SK-N-SH (cell line): ENCODE results near the gene USP46. TPM values are rescaled to one million over a fixed set of nuclear protein-coding genes. Genes with fewer than 3 reads are reported as not detected.

Experiments used
- CTCF ChIA-PET: fragments of 300-600, 350-600 bp; formaldehyde crosslinking; extraction: SDS; loops from one replicate; lab custom pipeline; 2021; lab: Yijun Ruan, JAX
- POLR2A ChIA-PET: fragments of 350-600 bp; sonication (Branson Sonifier 250); formaldehyde crosslinking; extraction: SDS; loops from one replicate; lab custom pipeline; 2020; ENCODE audit warnings: antibody characterized with exemption, inconsistent platforms; lab: Yijun Ruan, JAX
- DNase-seq: peaks from one replicate; pipeline ENCODE4 v3.0.0; 2012
- H2AFZ ChIP-seq: fragments of 200-600 bp; sonication (generic); 2 replicates; pipeline ENCODE4 v1.8.1; 2016; ENCODE audit warnings: antibody characterized with exemption, mild to moderate bottlenecking, low read depth
- H3F3A ChIP-seq: fragments of 200-600 bp; sonication (generic); replicated peaks from 2 replicates; pipeline ENCODE3; 2016; ENCODE audit warnings: antibody characterized with exemption, mild to moderate bottlenecking; ENCODE audit not compliant: insufficient read depth
- H3K27ac ChIP-seq, 2 experiments: fragments of 200-500 bp in 1 of 2; fragments of 200-600 bp in 1 of 2; sonication (Bioruptor generic) in 1 of 2; sonication (generic), shearing (Covaris generic) in 1 of 2; 2 replicates each; pipeline versions ENCODE4 v1.5.1 to v1.6.1; 2014 to 2016; ENCODE audit warnings: low read depth in 2 of 2, inconsistent platforms in 1 of 2, low read length in 1 of 2, mild to moderate bottlenecking in 1 of 2, mixed read lengths in 1 of 2
- H3K27me3 ChIP-seq: fragments of 200-600 bp; sonication (generic), shearing (Covaris generic); 2 replicates; pipeline ENCODE4 v1.6.1; 2016; ENCODE audit warnings: mixed run types; ENCODE audit not compliant: insufficient read depth
- H3K36me3 ChIP-seq, 2 experiments: fragments of 200-500 bp in 1 of 2; fragments of 200-600 bp in 1 of 2; sonication (Bioruptor generic) in 1 of 2; sonication (generic) in 1 of 2; replicated peaks in 1 of 2; 2 replicates each; pipeline versions ENCODE3 to v1.5.1; 2014 to 2016; ENCODE audit warnings: low read length in 1 of 2, mild to moderate bottlenecking in 1 of 2; ENCODE audit not compliant: insufficient read depth in 2 of 2, control insufficient read depth in 1 of 2
- H3K4me1 ChIP-seq, 2 experiments: fragments of 200-500 bp in 1 of 2; fragments of 200-600 bp in 1 of 2; sonication (Bioruptor generic) in 1 of 2; sonication (generic), shearing (Covaris generic) in 1 of 2; 2 replicates each; pipeline versions ENCODE4 v1.5.1 to v1.6.1; 2014 to 2016; ENCODE audit warnings: low read depth in 1 of 2, low read length in 1 of 2, mixed run types in 1 of 2; ENCODE audit not compliant: insufficient read depth in 2 of 2, control insufficient read depth in 1 of 2
- H3K4me2 ChIP-seq: fragments of 200-600 bp; sonication (generic), shearing (Covaris generic); 2 replicates; pipeline ENCODE4 v1.6.1; 2017; ENCODE audit warnings: mixed run types
- H3K4me3 ChIP-seq, 2 experiments: fragments of 200-500 bp in 1 of 2; fragments of 200-600 bp in 1 of 2; sonication (Bioruptor generic) in 1 of 2; sonication (generic), shearing (Covaris generic) in 1 of 2; 2 replicates each; pipeline versions ENCODE4 v1.5.1 to v1.8.1; 2014 to 2016; ENCODE audit warnings: low read depth in 2 of 2, inconsistent platforms in 1 of 2, low read length in 1 of 2, mild to moderate bottlenecking in 1 of 2, mixed read lengths in 1 of 2, moderate library complexity in 1 of 2
- H3K79me2 ChIP-seq: fragments of 200-600 bp; sonication (generic); 2 replicates; pipeline ENCODE4 v1.8.1; 2017; ENCODE audit warnings: mild to moderate bottlenecking; ENCODE audit not compliant: insufficient read depth
- H3K9ac ChIP-seq: fragments of 200-600 bp; sonication (generic); 2 replicates; pipeline ENCODE4 v1.6.1; 2017; ENCODE audit warnings: mixed run types
- H3K9me2 ChIP-seq: fragments of 200-600 bp; sonication (generic); 2 replicates; pipeline ENCODE4 v1.6.1; 2017; ENCODE audit warnings: mixed run types
- H3K9me3 ChIP-seq: fragments of 200-600 bp; sonication (generic); 2 replicates; pipeline ENCODE4 v1.6.1; 2017; ENCODE audit warnings: mixed run types, mild to moderate bottlenecking, moderate library complexity
- H4K20me1 ChIP-seq: fragments of 200-600 bp; sonication (generic); 2 replicates; pipeline ENCODE4 v1.6.1; 2017; ENCODE audit warnings: mild to moderate bottlenecking, mixed run types; ENCODE audit not compliant: insufficient read depth
- ELF1 ChIP-seq: IDR thresholded peaks from 2 replicates; pipeline ENCODE4 v1.4.0; 2012
- GABPA ChIP-seq: IDR thresholded peaks from 2 replicates; pipeline ENCODE4 v1.4.0; 2012; ENCODE audit warnings: low read depth, mild to moderate bottlenecking
- MEF2A ChIP-seq: IDR thresholded peaks from 2 replicates; pipeline ENCODE4 v1.4.0; 2012; ENCODE audit warnings: low read depth, borderline replicate concordance
- NFIC ChIP-seq: IDR thresholded peaks from 2 replicates; pipeline ENCODE4 v1.4.0; 2012; ENCODE audit warnings: borderline replicate concordance
- NRF1 ChIP-seq: IDR thresholded peaks from 2 replicates; pipeline ENCODE4 v1.6.1; 2012; ENCODE audit warnings: low read depth, mild to moderate bottlenecking, low read length
- POLR2AphosphoS5 ChIP-seq: IDR thresholded peaks from 2 replicates; pipeline ENCODE4 v1.6.1; 2012; ENCODE audit warnings: low read depth, low read length
- RFX5 ChIP-seq: IDR thresholded peaks from 2 replicates; pipeline ENCODE4 v1.6.1; 2012; ENCODE audit warnings: mild to moderate bottlenecking, improper control_type of control experiment, low read length
- SIN3A ChIP-seq: IDR thresholded peaks from 2 replicates; pipeline ENCODE4 v1.6.1; 2012; ENCODE audit warnings: low read depth, mild to moderate bottlenecking, low read length, moderate library complexity, borderline replicate concordance
- SMC3 ChIP-seq: IDR thresholded peaks from 2 replicates; pipeline ENCODE4 v1.6.1; 2012; ENCODE audit warnings: low read depth, low read length, improper control_type of control experiment
- TCF12 ChIP-seq: IDR thresholded peaks from 2 replicates; pipeline ENCODE4 v1.4.0; 2012
- TEAD4 ChIP-seq: IDR thresholded peaks from 2 replicates; pipeline ENCODE4 v1.4.0; 2012; ENCODE audit warnings: mild to moderate bottlenecking, borderline replicate concordance; ENCODE audit not compliant: insufficient read depth
- WGBS: methylation state at CpG from one replicate; pipeline ENCODE4 v1.1.6; 2017; ENCODE audit warnings: low lambda C conversion rate; 5-methylcytosine and 5-hydroxymethylcytosine counted together
- polyA plus RNA-seq, 3 experiments: library from polyadenylated mRNA; depleted of rRNA; stranded (reverse); fragments of >200 nt; gene quantifications; 2 replicates each; pipeline ENCODE4 v1.2.3, GENCODE V29; 2012
- TF ChIP-seq, protein P1 (sequence below): fragments of 200-600 bp; sonication (generic); IDR thresholded peaks from 2 replicates; pipeline ENCODE4 v1.6.1; 2017; ENCODE audit warnings: antibody characterized with exemption, mild to moderate bottlenecking, moderate library complexity
- TF ChIP-seq, protein P2 (sequence below): IDR thresholded peaks from 2 replicates; pipeline ENCODE4 v1.4.0; 2012; ENCODE audit warnings: low read depth, borderline replicate concordance
- TF ChIP-seq, protein P3 (sequence below): fragments of 150-350 bp; IDR thresholded peaks from 2 replicates; pipeline ENCODE4 v1.6.1; 2017; ENCODE audit warnings: antibody characterized with exemption, low read length, low read depth, borderline replicate concordance
- TF ChIP-seq, protein P4 (sequence below): IDR thresholded peaks from 2 replicates; pipeline ENCODE4 v1.4.0; 2012; ENCODE audit warnings: low read depth, borderline replicate concordance

Gene USP46
- polyA plus RNA-seq, 1 of the 3 experiments (the other 2 are of a cell fraction), result 4.5 TPM

DNA sequence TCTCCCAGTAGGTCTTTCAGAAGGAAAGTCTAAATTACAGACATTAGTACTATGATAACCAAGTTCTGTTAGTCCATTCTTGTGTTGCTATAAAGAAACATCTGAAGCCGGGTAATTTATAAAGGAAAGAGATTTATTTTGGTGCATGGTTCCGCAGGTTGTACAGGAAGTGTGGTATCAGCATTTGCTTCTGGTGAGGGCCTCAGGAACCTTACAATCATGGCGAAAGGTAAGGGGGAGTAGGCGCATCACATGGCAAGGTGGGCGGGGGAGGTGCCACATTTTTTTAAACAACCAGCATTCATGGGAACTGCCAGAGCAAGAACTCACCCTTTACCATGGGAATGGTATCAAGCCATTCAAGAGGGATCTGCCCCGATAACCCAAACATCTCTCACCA lies 26.2 kb upstream of the USP46 start:
- no peak overlapping the region for H2AFZ ChIP-seq
- H4K20me1 ChIP-seq, result no peaks in the 10 kb centered on the region
- no peak overlapping the region for H3K27ac ChIP-seq
- 0 out of 2 replicates have a peak, but pooled peaks cover 7% of the 10 kb centered on the region for H3K27me3 ChIP-seq
- 84% methylated on average over 6 of the region's 6 CpGs for WGBS
- no peaks in the 10 kb centered on the region for H3F3A ChIP-seq
- H3K9ac ChIP-seq, result no peak overlapping the region
- no peak overlapping the region for H3K4me3 ChIP-seq
- H3K9me3 ChIP-seq, result no peaks in the 10 kb centered on the region; the same call in 1 of the 2 replicates
- H3K79me2 ChIP-seq, result no peaks in the 10 kb centered on the region
- no peaks in the 10 kb centered on the region for H3K9me2 ChIP-seq
- H3K4me1 ChIP-seq, result no peaks in the 10 kb centered on the region
- H3K36me3 ChIP-seq, result no peaks in the 10 kb centered on the region
- H3K4me2 ChIP-seq, result no peak overlapping the region
- CTCF ChIA-PET, result interaction anchor here (1.0 kb wide), 1 partner anchor 16 kb away, joined by 4 read pairs; no protein-coding TSS in a partner anchor
- POLR2A ChIA-PET, result interaction anchor here (1.0 to 1.4 kb wide), 2 partner anchors 26 to 27 kb away, joined by 3 read pairs; partner anchors contain the start of gene USP46
- TF ChIP-seq SMC3 (no peak), MEF2A (no peak), RFX5 (no peak), TEAD4 (no peak), SIN3A (no peak), NFIC (no peak), POLR2AphosphoS5 (no peak), GABPA (no peak), ELF1 (no peak), TCF12 (no peak), NRF1 (no peak)
- TF ChIP-seq, protein P1, sequence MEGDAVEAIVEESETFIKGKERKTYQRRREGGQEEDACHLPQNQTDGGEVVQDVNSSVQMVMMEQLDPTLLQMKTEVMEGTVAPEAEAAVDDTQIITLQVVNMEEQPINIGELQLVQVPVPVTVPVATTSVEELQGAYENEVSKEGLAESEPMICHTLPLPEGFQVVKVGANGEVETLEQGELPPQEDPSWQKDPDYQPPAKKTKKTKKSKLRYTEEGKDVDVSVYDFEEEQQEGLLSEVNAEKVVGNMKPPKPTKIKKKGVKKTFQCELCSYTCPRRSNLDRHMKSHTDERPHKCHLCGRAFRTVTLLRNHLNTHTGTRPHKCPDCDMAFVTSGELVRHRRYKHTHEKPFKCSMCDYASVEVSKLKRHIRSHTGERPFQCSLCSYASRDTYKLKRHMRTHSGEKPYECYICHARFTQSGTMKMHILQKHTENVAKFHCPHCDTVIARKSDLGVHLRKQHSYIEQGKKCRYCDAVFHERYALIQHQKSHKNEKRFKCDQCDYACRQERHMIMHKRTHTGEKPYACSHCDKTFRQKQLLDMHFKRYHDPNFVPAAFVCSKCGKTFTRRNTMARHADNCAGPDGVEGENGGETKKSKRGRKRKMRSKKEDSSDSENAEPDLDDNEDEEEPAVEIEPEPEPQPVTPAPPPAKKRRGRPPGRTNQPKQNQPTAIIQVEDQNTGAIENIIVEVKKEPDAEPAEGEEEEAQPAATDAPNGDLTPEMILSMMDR, result no peak
- TF ChIP-seq, protein P2, sequence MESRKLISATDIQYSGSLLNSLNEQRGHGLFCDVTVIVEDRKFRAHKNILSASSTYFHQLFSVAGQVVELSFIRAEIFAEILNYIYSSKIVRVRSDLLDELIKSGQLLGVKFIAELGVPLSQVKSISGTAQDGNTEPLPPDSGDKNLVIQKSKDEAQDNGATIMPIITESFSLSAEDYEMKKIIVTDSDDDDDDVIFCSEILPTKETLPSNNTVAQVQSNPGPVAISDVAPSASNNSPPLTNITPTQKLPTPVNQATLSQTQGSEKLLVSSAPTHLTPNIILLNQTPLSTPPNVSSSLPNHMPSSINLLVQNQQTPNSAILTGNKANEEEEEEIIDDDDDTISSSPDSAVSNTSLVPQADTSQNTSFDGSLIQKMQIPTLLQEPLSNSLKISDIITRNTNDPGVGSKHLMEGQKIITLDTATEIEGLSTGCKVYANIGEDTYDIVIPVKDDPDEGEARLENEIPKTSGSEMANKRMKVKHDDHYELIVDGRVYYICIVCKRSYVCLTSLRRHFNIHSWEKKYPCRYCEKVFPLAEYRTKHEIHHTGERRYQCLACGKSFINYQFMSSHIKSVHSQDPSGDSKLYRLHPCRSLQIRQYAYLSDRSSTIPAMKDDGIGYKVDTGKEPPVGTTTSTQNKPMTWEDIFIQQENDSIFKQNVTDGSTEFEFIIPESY, result no peak
- TF ChIP-seq, protein P3, sequence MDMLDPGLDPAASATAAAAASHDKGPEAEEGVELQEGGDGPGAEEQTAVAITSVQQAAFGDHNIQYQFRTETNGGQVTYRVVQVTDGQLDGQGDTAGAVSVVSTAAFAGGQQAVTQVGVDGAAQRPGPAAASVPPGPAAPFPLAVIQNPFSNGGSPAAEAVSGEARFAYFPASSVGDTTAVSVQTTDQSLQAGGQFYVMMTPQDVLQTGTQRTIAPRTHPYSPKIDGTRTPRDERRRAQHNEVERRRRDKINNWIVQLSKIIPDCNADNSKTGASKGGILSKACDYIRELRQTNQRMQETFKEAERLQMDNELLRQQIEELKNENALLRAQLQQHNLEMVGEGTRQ, result no peak
- TF ChIP-seq, protein P4, sequence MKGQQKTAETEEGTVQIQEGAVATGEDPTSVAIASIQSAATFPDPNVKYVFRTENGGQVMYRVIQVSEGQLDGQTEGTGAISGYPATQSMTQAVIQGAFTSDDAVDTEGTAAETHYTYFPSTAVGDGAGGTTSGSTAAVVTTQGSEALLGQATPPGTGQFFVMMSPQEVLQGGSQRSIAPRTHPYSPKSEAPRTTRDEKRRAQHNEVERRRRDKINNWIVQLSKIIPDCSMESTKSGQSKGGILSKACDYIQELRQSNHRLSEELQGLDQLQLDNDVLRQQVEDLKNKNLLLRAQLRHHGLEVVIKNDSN, result no peak
- DNase-seq, result no peak
